HCT116 (cell line): ENCODE results near the gene TRIM63. TPM values are rescaled to one million over a fixed set of nuclear protein-coding genes. Genes with fewer than 3 reads are reported as not detected.

Experiments used
- ATAC-seq: fragments of 200-7000 bp; cut with Tn5 transposase; 2 replicates; pipeline ENCODE4 v1.9.1; 2020; ENCODE audit warnings: mild to moderate bottlenecking, moderate library complexity
- BruUV-seq: library from RNA; stranded (reverse); fragments of 400-500 nt; replicated peaks from 2 replicates; lab custom pipeline; 2021; lab: Mats Ljungman, UMichigan
- CTCF ChIA-PET: fragments of 300-600 bp; sonication (Branson Sonifier 250); formaldehyde crosslinking; loops from one replicate; lab custom pipeline; 2021; ENCODE audit warnings: antibody characterized with exemption; lab: Charles Lee
- POLR2A ChIA-PET: fragments of 300-600, 350-600 bp; sonication (Branson Sonifier 250); formaldehyde crosslinking; loops from one replicate; lab custom pipeline; 2021; ENCODE audit warnings: antibody characterized with exemption; lab: Charles Lee
- RAD21 ChIA-PET, 2 experiments: fragments of 300-600 bp; sonication (Branson Sonifier 250); formaldehyde crosslinking; loops; one replicate each; lab custom pipeline; 2023; ENCODE audit warnings: low total read pairs in 2 of 2; ENCODE audit not compliant: uncharacterized antibody in 2 of 2, unreplicated experiment in 2 of 2, low non-redundant PET in 1 of 2; lab: Charles Lee
- DNase-seq: peaks from one replicate; pipeline ENCODE4 v3.0.0-alpha.2; 2010; ENCODE audit warnings: low read depth, low spot score
- H2AFZ ChIP-seq: fragments of 200-600 bp; shearing (Covaris generic), sonication (generic); 2 replicates; pipeline ENCODE4 v1.6.1; 2017; ENCODE audit warnings: low read depth, mixed run types, mixed read lengths, antibody characterized with exemption, low read length; ENCODE audit not compliant: poor library complexity, severe bottlenecking
- H3K27ac ChIP-seq: 2 replicates; pipeline ENCODE4 v1.5.1; 2012; ENCODE audit warnings: low read depth, low read length
- H3K27me3 ChIP-seq: fragments of 200-600 bp; sonication (generic); 2 replicates; pipeline ENCODE4 v1.6.1; 2016; ENCODE audit warnings: mixed run types, low read length, mixed read lengths; ENCODE audit not compliant: insufficient read depth
- H3K36me3 ChIP-seq, 2 experiments: fragments of 200-500 bp in 1 of 2; fragments of 200-600 bp in 1 of 2; sonication (Bioruptor generic) in 1 of 2; sonication (generic) in 1 of 2; 2 replicates each; pipeline versions ENCODE4 v1.5.1 to v1.6.1; 2014 to 2016; ENCODE audit warnings: low read length in 2 of 2, inconsistent platforms in 1 of 2, mixed read lengths in 1 of 2, mixed run types in 1 of 2; ENCODE audit not compliant: insufficient read depth in 2 of 2, control insufficient read depth in 1 of 2
- H3K4me1 ChIP-seq, 2 experiments: fragments of 200-600 bp in 1 of 2; sonication (generic) in 1 of 2; 2 replicates each; pipeline versions ENCODE4 v1.5.1 to v1.6.1; 2012 to 2017; ENCODE audit warnings: low read length in 2 of 2, inconsistent platforms in 1 of 2, mild to moderate bottlenecking in 1 of 2, mixed read lengths in 1 of 2, mixed run types in 1 of 2, moderate library complexity in 1 of 2; ENCODE audit not compliant: insufficient read depth in 2 of 2, control insufficient read depth in 1 of 2
- H3K4me2 ChIP-seq: fragments of 200-600 bp; sonication (generic); 2 replicates; pipeline ENCODE4 v1.6.1; 2017; ENCODE audit warnings: mixed run types, low read length, mixed read lengths
- H3K4me3 ChIP-seq, 2 experiments: fragments of 200-600 bp in 1 of 2; sonication (generic) in 1 of 2; replicated peaks in 1 of 2; 2 replicates each; pipeline ENCODE4 v1.5.1; 2011 to 2016; ENCODE audit warnings: low read length in 2 of 2, control low read depth in 1 of 2, low read depth in 1 of 2, mild to moderate bottlenecking in 1 of 2, mixed read lengths in 1 of 2, mixed run types in 1 of 2
- H3K79me2 ChIP-seq: fragments of 200-600 bp; sonication (generic); 2 replicates; pipeline ENCODE4 v1.6.1; 2017; ENCODE audit warnings: mild to moderate bottlenecking, mixed run types, low read length, moderate library complexity, mixed read lengths; ENCODE audit not compliant: insufficient read depth
- H3K9ac ChIP-seq: fragments of 200-600 bp; sonication (generic); 2 replicates; pipeline ENCODE4 v1.6.1; 2016; ENCODE audit warnings: low read length, mixed read lengths
- H3K9me2 ChIP-seq: fragments of 200-600 bp; sonication (generic), shearing (Covaris generic); 2 replicates; pipeline ENCODE4 v1.6.1; 2017; ENCODE audit warnings: mixed run types, mild to moderate bottlenecking, moderate library complexity; ENCODE audit not compliant: insufficient read depth
- H3K9me3 ChIP-seq, 2 experiments: fragments of 200-500 bp in 1 of 2; fragments of 200-600 bp in 1 of 2; sonication (Bioruptor generic) in 1 of 2; sonication (generic) in 1 of 2; 2 replicates each; pipeline ENCODE4 v1.6.1; 2014 to 2017; ENCODE audit warnings: low read length in 2 of 2, mixed read lengths in 2 of 2, inconsistent platforms in 1 of 2, low read depth in 1 of 2, mild to moderate bottlenecking in 1 of 2, mixed run types in 1 of 2, moderate library complexity in 1 of 2; ENCODE audit not compliant: control insufficient read depth in 1 of 2, insufficient read depth in 1 of 2
- H4K20me1 ChIP-seq: fragments of 200-600 bp; sonication (generic), shearing (Covaris generic); 2 replicates; pipeline ENCODE4 v1.6.1; 2017; ENCODE audit warnings: mixed run types, mild to moderate bottlenecking, moderate library complexity; ENCODE audit not compliant: insufficient read depth
- EGR1 ChIP-seq: IDR thresholded peaks from 2 replicates; pipeline ENCODE4 v1.6.1; 2012; ENCODE audit warnings: low read depth
- EZH2 ChIP-seq: fragments of 200-600 bp; sonication (generic); IDR thresholded peaks from 2 replicates; pipeline ENCODE4 v1.6.1; 2017; ENCODE audit warnings: antibody characterized with exemption, mixed run types
- EZH2phosphoT487 ChIP-seq: fragments of 200-600 bp; IDR thresholded peaks from 2 replicates; pipeline ENCODE4 v1.6.1; 2018; ENCODE audit warnings: antibody characterized with exemption, borderline replicate concordance
- FOSL1 ChIP-seq: IDR thresholded peaks from 2 replicates; pipeline ENCODE4 v1.6.1; 2012; ENCODE audit warnings: low read depth
- JUND ChIP-seq: IDR thresholded peaks from 2 replicates; pipeline ENCODE4 v1.6.1; 2012
- RAD21 ChIP-seq: IDR thresholded peaks from 2 replicates; pipeline ENCODE4 v1.6.1; 2012; ENCODE audit warnings: low read depth, mild to moderate bottlenecking
- SP1 ChIP-seq: IDR thresholded peaks from 2 replicates; pipeline ENCODE4 v1.6.1; 2012; ENCODE audit warnings: low read depth
- SRF ChIP-seq: IDR thresholded peaks from 2 replicates; pipeline ENCODE4 v1.6.1; 2012; ENCODE audit warnings: low read depth
- YY1 ChIP-seq: IDR thresholded peaks from 2 replicates; pipeline ENCODE4 v1.6.1; 2011; ENCODE audit warnings: low read length, low read depth, moderate library complexity, mild to moderate bottlenecking; ENCODE audit not compliant: insufficient replicate concordance; ENCODE audit errors: extremely low read depth
- ZFX ChIP-seq: fragments of 450-650 bp; IDR thresholded peaks from 2 replicates; pipeline ENCODE4 v1.6.1; 2017
- ZNF274 ChIP-seq: fragments of 200-500 bp; sonication (Bioruptor generic); IDR thresholded peaks from 2 replicates; pipeline ENCODE4 v1.6.1; 2014; ENCODE audit warnings: mild to moderate bottlenecking, low read depth, low read length, inconsistent platforms
- intact Hi-C: fragments of 100-400 bp; cut with micrococcal nuclease; formaldehyde crosslinking; loops from 2 replicates; pipeline ENCODE4 v1.10.0; 2022
- total RNA-seq: library from RNA; stranded (reverse); gene quantifications from one replicate; pipeline ENCODE4 v1.2.1, GENCODE V29; 2021; ENCODE audit not compliant: unreplicated experiment
- TF ChIP-seq, protein P1 (sequence below), 3 experiments: fragments of 200-600 bp in 1 of 3; sonication (generic) in 1 of 3; IDR thresholded peaks in 2 of 3; conservative IDR thresholded peaks in 1 of 3; 2 replicates each; pipeline ENCODE4 v1.5.1; 2012 to 2017; ENCODE audit warnings: low read depth in 2 of 3, low read length in 2 of 3, antibody characterized with exemption in 1 of 3, borderline replicate concordance in 1 of 3, control low read depth in 1 of 3, mild to moderate bottlenecking in 1 of 3, mixed read lengths in 1 of 3, mixed run types in 1 of 3, moderate library complexity in 1 of 3; ENCODE audit not compliant: insufficient read depth in 1 of 3
- TF ChIP-seq, protein P2 (sequence below): IDR thresholded peaks from 2 replicates; pipeline ENCODE4 v1.6.1; 2011; ENCODE audit warnings: mild to moderate bottlenecking, low read length, moderate library complexity; ENCODE audit not compliant: insufficient replicate concordance; ENCODE audit errors: extremely low read depth

The TRIM63 gene
- total RNA-seq, 1 experiment from 2014 or later = not detected

DNA sequence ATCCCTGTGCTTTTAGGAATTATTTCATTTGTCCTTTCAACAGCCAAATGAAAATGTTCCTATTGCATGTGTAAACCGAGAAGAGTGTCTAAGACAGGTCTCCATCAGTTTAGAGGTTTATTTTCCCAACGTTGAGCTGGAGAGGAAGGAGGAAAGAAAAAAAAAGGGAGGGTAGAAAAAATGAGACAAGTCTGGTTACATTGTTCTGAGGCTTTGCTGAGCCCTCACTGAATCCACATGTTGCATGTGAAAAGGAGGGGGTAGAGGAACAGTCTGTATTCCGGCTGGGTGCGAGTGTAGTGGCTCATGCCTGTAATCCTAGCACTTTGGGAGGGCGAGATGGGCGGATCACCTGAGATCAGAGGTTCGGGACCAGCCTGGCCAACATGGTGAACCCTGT lies 25.0 kb upstream of the TRIM63 start:
- ATAC-seq = no peak
- no peak overlapping the region for H3K4me2 ChIP-seq
- DNase-seq = no peak
- no peaks in the 10 kb centered on the region for H3K36me3 ChIP-seq
- H3K4me3 ChIP-seq = no peak overlapping the region
- ChIA-PET POLR2A (no interaction called here), RAD21 (no interaction called here), CTCF (no interaction called here)
- H4K20me1 ChIP-seq = no peaks in the 10 kb centered on the region
- no peaks in the 10 kb centered on the region for H3K79me2 ChIP-seq
- TF ChIP-seq FOSL1 = no peak
- no peak for TF ChIP-seq SP1
- no peak for TF ChIP-seq EZH2phosphoT487
- TF ChIP-seq RAD21 = no peak
- TF ChIP-seq ZFX = no peak
- TF ChIP-seq EGR1 = no peak
- TF ChIP-seq, protein P1, sequence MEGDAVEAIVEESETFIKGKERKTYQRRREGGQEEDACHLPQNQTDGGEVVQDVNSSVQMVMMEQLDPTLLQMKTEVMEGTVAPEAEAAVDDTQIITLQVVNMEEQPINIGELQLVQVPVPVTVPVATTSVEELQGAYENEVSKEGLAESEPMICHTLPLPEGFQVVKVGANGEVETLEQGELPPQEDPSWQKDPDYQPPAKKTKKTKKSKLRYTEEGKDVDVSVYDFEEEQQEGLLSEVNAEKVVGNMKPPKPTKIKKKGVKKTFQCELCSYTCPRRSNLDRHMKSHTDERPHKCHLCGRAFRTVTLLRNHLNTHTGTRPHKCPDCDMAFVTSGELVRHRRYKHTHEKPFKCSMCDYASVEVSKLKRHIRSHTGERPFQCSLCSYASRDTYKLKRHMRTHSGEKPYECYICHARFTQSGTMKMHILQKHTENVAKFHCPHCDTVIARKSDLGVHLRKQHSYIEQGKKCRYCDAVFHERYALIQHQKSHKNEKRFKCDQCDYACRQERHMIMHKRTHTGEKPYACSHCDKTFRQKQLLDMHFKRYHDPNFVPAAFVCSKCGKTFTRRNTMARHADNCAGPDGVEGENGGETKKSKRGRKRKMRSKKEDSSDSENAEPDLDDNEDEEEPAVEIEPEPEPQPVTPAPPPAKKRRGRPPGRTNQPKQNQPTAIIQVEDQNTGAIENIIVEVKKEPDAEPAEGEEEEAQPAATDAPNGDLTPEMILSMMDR (IDR thresholded peaks at IDR 0.05 in 2 of 3, conservative IDR thresholded peaks at IDR 0.05 in 1 of 3; ENCODE audit: borderline replicate concordance in 1 of 3, insufficient read depth in 1 of 3, low read depth in 2 of 3, low read length in 2 of 3) = no peak
- TF ChIP-seq JUND = no peak
- TF ChIP-seq EZH2 = no peak
- no peak for TF ChIP-seq YY1
- TF ChIP-seq SRF = no peak
- TF ChIP-seq, protein P2, sequence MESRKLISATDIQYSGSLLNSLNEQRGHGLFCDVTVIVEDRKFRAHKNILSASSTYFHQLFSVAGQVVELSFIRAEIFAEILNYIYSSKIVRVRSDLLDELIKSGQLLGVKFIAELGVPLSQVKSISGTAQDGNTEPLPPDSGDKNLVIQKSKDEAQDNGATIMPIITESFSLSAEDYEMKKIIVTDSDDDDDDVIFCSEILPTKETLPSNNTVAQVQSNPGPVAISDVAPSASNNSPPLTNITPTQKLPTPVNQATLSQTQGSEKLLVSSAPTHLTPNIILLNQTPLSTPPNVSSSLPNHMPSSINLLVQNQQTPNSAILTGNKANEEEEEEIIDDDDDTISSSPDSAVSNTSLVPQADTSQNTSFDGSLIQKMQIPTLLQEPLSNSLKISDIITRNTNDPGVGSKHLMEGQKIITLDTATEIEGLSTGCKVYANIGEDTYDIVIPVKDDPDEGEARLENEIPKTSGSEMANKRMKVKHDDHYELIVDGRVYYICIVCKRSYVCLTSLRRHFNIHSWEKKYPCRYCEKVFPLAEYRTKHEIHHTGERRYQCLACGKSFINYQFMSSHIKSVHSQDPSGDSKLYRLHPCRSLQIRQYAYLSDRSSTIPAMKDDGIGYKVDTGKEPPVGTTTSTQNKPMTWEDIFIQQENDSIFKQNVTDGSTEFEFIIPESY = no peak
- TF ChIP-seq ZNF274 = no peak
- BruUV-seq = no TSS peak
- no peak overlapping the region for H2AFZ ChIP-seq
- H3K9me3 ChIP-seq = no peaks in the 10 kb centered on the region
- no peak overlapping the region for H3K27ac ChIP-seq
- no peak overlapping the region for H3K9ac ChIP-seq
- H3K4me1 ChIP-seq = no peaks in the 10 kb centered on the region
- no peaks in the 10 kb centered on the region for H3K27me3 ChIP-seq
- intact Hi-C loops = no loop called here
- no peaks in the 10 kb centered on the region for H3K9me2 ChIP-seq
